ENCODE data around the gene PPP6R2. TPM values are rescaled to one million over a fixed set of nuclear protein-coding genes. Genes with fewer than 3 reads are reported as not detected.

PPP6R2 gene
- polyA plus RNA-seq, 1 donor = 46.9 TPM

- peaks cover 2% of the 10 kb centered on the region for H3K27me3 ChIP-seq (ENCODE audit: control insufficient read depth, insufficient read depth, low read length)
- no CpG with 5 or more reads among the region's 19 CpGs for WGBS (ENCODE audit: insufficient coverage, low lambda C conversion rate)
These were observed 145.8 kb downstream of the PPP6R2 start for GRCh38 chr22:50488886-50489285.

GRCh38 chr22:50489363-50490243, 146.5 kb downstream of the PPP6R2 start:
- H3K27me3 ChIP-seq (ENCODE audit: control insufficient read depth, insufficient read depth, low read length) = peaks cover 2% of the 10 kb centered on the region
- no CpG with 5 or more reads among the region's 31 CpGs for WGBS (ENCODE audit: insufficient coverage, low lambda C conversion rate)
- no peak for DNase-seq

More at GRCh38 chr22:50488886-50489285, 145.8 kb downstream of the PPP6R2 start:
- DNase-seq = no peak
- Histone ChIP-seq H3K36me3 (ENCODE audit: control insufficient read depth, insufficient read depth, low read length) (no peaks in the 10 kb centered on the region), H3K27ac (ENCODE audit: low read length) (no peak overlapping the region), H3K4me3 (ENCODE audit: low read length) (no peak overlapping the region), H3K4me1 (ENCODE audit: control insufficient read depth, insufficient read depth, low read length) (peaks cover 14% of the 10 kb centered on the region), H3K9me3 (ENCODE audit: control insufficient read depth, low read depth, low read length) (no peaks in the 10 kb centered on the region)

GRCh38 chr22:50490531-50491308, 147.6 kb downstream of the PPP6R2 start:
- Histone ChIP-seq H3K27ac (ENCODE audit: low read length) (no peak overlapping the region), H3K4me3 (ENCODE audit: low read length) (no peak overlapping the region), H3K27me3 (ENCODE audit: control insufficient read depth, insufficient read depth, low read length) (peaks cover 2% of the 10 kb centered on the region), H3K9me3 (ENCODE audit: control insufficient read depth, low read depth, low read length) (no peaks in the 10 kb centered on the region), H3K4me1 (ENCODE audit: control insufficient read depth, insufficient read depth, low read length) (no peaks in the 10 kb centered on the region), H3K36me3 (ENCODE audit: control insufficient read depth, insufficient read depth, low read length) (no peaks in the 10 kb centered on the region)
- WGBS (ENCODE audit: insufficient coverage, low lambda C conversion rate) = 100% methylated on average over 5 of the region's 27 CpGs
- no peak for DNase-seq

More at GRCh38 chr22:50489363-50490243, 146.5 kb downstream of the PPP6R2 start:
- Histone ChIP-seq H3K27ac (ENCODE audit: low read length) (no peak overlapping the region), H3K4me3 (ENCODE audit: low read length) (no peak overlapping the region), H3K4me1 (ENCODE audit: control insufficient read depth, insufficient read depth, low read length) (peaks cover 9% of the 10 kb centered on the region), H3K36me3 (ENCODE audit: control insufficient read depth, insufficient read depth, low read length) (no peaks in the 10 kb centered on the region), H3K9me3 (ENCODE audit: control insufficient read depth, low read depth, low read length) (no peaks in the 10 kb centered on the region)

Other genes starting within 250 kb of the PPP6R2 start
- gene PANX2, start 172.6 kb upstream of the PPP6R2 start, polyA plus RNA-seq = 0.55 TPM
- 41.3 TPM for gene TRABD, start 157.4 kb upstream of the PPP6R2 start, polyA plus RNA-seq
- 44.4 TPM for gene SELENOO, start 142.3 kb upstream of the PPP6R2 start, polyA plus RNA-seq
- 38.5 TPM for gene TUBGCP6, start 98.3 kb upstream of the PPP6R2 start, polyA plus RNA-seq
- 55.5 TPM for gene HDAC10, start 92.1 kb upstream of the PPP6R2 start, polyA plus RNA-seq
- gene MAPK12, start 81.6 kb upstream of the PPP6R2 start, polyA plus RNA-seq = 7.6 TPM
- 5.1 TPM for gene MAPK11, start 72.9 kb upstream of the PPP6R2 start, polyA plus RNA-seq
- gene PLXNB2, start 35.7 kb upstream of the PPP6R2 start, polyA plus RNA-seq = 65.0 TPM
- gene DENND6B, start 16.3 kb upstream of the PPP6R2 start, polyA plus RNA-seq = 7.1 TPM
- 37.5 TPM for gene SBF1, start 131.7 kb downstream of the PPP6R2 start, polyA plus RNA-seq
- 11.2 TPM for gene ADM2, start 138.2 kb downstream of the PPP6R2 start, polyA plus RNA-seq
- gene MIOX, start 143.5 kb downstream of the PPP6R2 start, polyA plus RNA-seq = 0.60 TPM
- gene LMF2, start 164.4 kb downstream of the PPP6R2 start, polyA plus RNA-seq = 48.8 TPM
- gene NCAPH2, start 164.9 kb downstream of the PPP6R2 start, polyA plus RNA-seq = 31.2 TPM
- 1.8 TPM for gene SCO2, start 182.3 kb downstream of the PPP6R2 start, polyA plus RNA-seq
- gene TYMP, start 186.7 kb downstream of the PPP6R2 start, polyA plus RNA-seq = 10.5 TPM
- gene KLHDC7B, start 202.6 kb downstream of the PPP6R2 start, polyA plus RNA-seq = 0.18 TPM
- not detected for gene SYCE3, start 219.6 kb downstream of the PPP6R2 start, polyA plus RNA-seq
- gene CPT1B, start 235.1 kb downstream of the PPP6R2 start, polyA plus RNA-seq = 19.8 TPM
- gene CHKB, start 239.5 kb downstream of the PPP6R2 start, polyA plus RNA-seq = 106 TPM